ENCODE measurements around the gene ZSCAN9.

DNA sequence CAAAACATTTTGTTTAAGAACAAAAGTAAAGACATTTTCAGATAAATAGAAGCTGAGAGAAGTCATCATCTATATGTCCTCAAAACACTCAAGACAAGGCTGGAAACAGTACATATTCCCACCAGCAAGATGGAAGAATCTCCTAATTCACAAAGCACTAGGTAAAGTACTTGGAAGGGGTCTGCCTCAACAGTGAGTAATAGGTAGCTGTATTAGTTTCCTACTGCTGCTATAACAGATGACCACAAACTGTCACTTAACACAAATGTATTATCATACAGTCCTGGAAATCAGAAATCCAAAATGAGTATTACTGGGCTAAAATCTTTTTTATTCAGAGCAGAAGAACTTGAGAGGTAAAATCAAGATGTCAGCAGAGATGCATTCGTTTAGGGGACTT lies 42.8 kb upstream of the ZSCAN9 start:
- TF ChIP-seq, protein P1, sequence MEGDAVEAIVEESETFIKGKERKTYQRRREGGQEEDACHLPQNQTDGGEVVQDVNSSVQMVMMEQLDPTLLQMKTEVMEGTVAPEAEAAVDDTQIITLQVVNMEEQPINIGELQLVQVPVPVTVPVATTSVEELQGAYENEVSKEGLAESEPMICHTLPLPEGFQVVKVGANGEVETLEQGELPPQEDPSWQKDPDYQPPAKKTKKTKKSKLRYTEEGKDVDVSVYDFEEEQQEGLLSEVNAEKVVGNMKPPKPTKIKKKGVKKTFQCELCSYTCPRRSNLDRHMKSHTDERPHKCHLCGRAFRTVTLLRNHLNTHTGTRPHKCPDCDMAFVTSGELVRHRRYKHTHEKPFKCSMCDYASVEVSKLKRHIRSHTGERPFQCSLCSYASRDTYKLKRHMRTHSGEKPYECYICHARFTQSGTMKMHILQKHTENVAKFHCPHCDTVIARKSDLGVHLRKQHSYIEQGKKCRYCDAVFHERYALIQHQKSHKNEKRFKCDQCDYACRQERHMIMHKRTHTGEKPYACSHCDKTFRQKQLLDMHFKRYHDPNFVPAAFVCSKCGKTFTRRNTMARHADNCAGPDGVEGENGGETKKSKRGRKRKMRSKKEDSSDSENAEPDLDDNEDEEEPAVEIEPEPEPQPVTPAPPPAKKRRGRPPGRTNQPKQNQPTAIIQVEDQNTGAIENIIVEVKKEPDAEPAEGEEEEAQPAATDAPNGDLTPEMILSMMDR (conservative IDR thresholded peaks at IDR 0.05 in 1 of 2, IDR thresholded peaks at IDR 0.05 in 1 of 2; ENCODE audit: extremely low read depth in 1 of 2, insufficient read depth in 1 of 2, low read depth in 1 of 2, low read length in 2 of 2): no peak
- no peak for TF ChIP-seq EZH2 (IDR thresholded peaks at IDR 0.05; ENCODE audit: borderline replicate concordance, low read length)
